GM18870 (cell line): ENCODE measurements around the gene WDR49.
"Not testable (repeated sequence)": the region's sequence is repeated elsewhere in the genome, so short reads cannot be mapped to it uniquely, and the experiment has no call there.

Experiments
- ATAC-seq: cut with Tn5 transposase; IDR thresholded peaks from one replicate; pipeline ENCODE4 v1.9.1; 2021; ENCODE audit warnings: moderate library complexity; ENCODE audit not compliant: unreplicated experiment

Gene WDR49

DNA sequence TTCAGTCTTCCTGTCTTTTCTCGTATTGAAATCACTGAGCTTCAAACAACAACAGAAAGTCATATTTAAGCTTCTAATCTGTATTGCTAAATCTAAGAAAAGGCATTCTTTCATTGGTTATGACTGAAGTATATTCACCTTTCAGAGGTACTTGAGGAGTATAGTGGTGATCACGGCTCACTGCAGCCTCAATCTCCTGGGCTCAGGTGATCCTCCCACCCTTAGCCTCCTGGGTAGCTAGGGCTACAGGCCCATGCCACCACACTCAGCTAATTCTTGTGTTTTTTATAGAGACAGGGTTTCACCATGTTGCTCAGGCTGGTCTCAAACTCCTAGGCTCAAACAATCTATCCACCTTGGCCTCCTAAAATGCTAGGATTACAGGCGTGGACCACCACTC lies 38.7 kb downstream of the WDR49 start:
- no peak for ATAC-seq

DNA sequence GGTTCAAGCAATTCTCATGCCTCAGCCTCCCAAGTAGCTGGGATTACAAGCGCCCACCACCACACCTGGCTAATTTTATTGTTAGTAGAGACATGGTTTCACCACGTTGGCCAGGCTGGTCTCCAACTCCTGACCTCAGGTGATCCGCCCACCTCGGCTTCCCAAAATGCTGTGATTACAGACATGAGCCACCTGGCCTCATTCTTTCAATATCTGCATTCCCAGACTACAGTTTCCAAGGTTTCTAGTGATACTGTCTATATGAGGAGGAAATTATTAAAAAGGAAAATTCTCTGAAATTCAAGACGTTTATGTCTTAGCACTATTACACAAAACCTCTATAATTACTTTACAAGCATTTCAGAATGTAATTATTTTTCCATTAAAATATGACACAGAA lies 39.5 kb downstream of the WDR49 start:
- ATAC-seq = not testable (repeated sequence)

DNA sequence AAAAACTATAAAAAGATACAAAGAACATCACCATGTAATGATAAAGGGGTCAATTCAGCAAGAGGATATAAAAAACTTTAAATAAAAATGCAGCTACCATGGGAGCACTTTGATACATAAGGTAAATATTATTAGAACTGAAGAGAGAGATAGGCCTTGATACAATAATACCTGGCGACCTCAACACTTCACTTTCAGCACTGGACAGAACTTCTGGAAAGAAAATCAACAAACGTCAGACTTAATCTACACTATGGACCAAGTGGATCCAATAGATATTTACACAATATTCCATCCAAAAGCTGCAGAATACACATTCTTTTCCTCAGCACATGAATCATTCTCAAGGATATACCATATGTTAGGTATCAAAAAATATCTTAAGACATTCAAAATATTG lies 42.0 kb downstream of the WDR49 start:
- no peak for ATAC-seq

DNA sequence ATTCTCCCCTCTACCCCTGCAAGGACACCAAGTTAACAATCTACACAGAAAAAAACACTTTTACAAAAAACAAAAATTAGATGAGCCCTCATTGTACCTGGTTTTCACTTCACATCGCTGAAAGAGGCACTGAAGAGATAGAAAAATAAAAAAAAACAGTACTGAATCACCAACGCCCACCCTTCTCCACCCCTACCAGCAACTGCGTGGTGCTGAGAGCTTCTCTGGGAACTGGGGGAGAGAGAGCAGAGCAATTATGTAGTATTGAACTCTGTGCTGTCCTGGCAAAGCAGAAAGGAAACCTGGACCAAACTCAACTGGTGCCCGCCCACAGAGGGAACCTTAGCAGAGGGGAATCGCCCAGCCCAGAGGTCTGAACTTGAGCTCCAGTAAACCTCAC lies 44.6 kb downstream of the WDR49 start:
- no peak for ATAC-seq

DNA sequence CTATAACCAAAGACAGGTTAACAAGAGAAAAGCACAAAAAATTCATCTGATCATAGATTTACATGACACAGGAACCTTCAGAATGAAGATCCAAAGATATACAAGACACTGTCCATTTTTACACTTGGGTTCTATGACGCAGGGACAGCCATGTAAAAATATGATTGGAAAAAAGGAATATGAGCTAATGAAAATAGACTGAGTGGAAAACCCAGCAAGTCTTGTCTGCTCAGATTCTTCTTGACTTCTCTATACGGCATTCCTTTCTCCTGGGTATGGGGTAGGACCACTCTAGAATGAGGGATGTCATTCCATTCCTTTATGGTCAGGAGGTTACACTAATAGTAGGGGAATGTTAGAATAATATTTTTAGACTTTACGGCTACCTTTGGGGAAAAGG lies 46.9 kb downstream of the WDR49 start:
- ATAC-seq = no peak

DNA sequence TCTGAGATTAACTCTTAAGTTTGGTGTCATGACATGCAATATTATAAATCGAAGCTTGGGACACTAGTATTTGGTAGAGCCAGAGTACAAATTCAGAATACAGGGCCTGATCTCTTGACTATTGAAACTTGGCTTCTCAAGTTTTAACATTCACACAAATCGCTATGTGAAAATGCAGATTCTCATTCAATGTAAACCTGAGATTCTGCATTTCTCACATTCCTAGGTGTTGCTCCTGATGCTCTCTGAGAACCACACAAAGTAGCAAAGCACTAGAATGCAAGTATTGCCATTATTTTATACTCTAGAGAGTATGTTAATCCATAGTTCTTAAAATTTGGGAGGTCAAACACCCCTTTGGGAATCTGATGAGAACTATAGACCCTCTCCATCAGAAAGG lies 47.9 kb downstream of the WDR49 start:
- no peak for ATAC-seq

DNA sequence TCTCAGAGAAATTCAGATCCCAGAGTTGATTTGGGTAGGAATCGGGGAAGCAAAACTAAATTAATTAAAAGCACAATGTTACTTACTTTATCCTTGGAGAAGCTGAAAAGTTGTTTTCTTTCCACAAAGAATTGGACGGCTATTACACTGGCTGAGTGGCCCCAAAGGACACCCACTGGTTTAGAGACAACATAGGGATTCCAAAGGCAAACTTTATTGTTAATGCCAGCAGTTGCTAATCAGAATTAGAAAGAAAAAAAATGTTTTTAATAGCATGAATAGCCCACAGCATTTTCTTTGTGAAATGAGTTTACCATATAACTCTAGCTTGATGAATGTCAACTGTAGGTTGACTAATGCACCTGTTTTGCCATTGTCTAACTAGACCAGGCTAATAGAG lies 51.7 kb downstream of the WDR49 start:
- ATAC-seq = no peak

DNA sequence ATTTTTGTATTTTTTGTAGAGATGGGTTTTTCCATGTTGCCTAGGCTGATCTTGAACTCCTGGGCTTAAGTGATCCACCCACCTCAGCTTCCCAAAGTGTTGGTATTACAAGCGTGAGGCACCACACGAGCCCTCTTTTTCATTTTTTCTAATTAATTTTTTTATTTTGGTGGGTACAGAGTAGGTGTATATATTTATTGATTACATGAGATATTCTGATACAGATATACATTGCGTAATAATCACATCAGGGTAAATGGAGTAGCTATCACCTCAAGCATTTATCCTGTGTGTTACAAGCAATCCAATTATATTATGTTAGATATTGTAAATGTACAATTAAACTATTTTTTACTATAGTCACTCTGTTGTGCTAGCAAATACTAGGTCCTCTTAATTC lies 66.1 kb downstream of the WDR49 start:
- ATAC-seq = no peak

DNA sequence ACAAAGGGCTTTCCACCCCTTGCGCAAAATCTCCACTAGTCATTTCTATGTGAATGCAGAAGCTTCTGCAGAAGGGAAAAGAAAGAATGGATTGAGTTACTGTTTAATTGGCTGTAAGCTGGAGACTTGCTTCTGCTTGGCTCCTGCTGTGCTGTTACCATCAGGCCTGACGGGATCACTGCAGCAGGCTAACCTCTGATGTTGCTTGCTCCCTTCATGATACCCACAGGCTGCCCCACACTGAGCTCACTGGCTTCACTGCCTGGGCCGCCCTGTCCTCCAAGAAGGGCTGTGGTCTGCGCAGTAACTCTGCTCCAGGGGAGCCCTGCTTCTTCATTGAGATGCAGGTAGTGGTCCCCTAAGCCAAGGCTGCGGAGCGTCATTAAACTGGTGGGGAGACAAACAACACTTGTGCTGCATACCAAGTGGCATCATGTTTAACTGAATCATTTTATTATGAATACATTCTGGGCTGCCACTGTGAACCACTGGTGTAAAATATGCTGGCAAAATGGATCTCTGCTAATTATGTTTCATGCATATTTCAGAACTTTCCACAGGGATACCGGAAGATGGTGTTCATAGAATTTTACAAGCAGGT lies 78.6 kb downstream of the WDR49 start:
- no peak for ATAC-seq

DNA sequence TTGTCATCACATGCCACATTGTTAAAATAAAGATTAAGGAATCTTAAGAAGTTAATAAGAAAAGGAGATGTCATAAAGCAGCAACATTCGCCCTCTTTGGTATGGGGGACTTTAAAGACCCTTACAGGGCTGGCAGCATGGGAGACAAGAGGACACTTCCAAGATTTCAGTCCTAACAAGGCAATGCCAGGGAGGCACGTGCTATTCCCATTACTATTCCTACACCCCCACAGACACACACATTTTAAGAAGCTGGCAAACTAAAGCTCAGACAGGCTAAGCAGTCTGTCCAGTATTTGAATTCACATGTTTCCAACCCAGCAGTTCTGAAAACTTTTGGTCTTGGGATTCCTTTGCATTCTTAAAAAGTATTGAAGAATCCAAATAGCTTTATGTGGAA lies 80.8 kb downstream of the WDR49 start:
- no peak for ATAC-seq

DNA sequence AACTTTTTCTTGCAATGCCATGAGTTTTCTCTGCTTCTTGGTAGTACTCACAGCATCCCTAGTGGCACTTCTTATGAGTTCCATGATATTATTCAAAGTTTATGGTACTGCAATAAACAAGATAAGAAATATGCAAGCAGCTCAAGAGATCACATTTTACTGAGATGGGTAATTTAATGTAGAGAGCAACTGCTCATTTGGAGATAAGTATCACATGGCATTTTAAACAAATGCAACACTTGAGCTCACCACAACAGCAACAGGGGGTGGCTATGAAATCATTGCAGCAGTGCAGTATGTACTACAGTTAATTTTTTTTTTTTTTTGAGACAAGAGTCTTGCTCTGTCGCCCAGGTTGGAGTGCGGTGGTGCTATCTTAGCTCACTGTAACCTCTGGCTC lies 85.1 kb downstream of the WDR49 start:
- ATAC-seq = no peak

DNA sequence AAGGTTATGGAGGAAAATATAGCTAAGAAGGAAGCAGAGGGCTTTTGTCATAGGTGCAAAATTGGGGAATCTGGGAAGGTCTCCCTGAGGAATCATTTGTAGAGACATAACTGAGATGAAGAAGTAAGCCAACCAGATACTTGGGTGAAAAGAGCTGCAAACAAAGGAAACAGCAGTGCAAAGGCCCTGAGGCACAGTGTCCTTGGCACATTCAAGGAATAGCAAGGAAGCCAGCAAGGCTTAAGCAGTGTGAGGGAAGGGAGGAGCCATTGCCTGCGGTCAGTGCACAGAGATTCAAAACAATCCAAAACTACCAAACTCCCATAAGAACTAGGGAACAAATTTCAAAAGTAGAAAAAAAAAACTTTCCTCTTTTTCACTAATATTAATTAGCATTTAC lies 88.3 kb downstream of the WDR49 start:
- no peak for ATAC-seq

DNA sequence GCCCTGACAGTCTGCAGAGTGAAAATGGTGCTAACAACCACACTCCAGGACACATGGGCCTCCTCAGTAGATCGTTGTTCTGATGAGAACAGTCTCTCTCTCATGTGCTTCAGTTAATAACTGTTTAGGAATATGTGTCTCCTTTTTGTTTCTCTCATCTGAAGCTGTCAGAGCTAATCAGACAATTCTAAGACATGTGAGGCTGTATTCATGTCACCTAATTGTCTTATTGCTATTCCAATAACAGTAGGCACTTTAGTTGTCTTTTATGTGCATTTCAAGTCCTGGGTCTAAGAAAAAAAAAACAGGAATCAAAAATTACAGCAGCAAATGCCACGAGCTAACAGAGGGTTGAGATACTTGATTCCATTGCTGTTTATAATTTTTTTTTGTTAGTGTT lies 89.1 kb downstream of the WDR49 start:
- ATAC-seq = no peak

DNA sequence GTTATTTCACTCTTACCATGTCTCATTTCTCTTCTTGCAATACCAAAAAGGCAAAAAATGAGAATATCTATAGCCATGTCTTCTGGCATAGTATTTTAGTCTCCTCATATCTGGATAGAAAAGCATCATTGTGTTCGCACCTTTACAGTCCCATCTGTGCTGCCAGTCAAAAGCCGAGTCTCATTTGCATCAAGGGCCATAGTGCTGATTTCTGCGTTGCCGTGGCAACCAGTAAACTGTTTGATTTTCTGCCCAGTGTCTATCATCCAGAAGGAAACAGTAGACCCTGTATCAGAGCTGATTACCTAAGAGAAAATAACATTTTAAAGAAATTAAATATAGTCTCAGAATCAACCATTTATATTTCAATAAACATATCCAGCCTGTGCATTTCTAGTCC lies 93.8 kb downstream of the WDR49 start:
- no peak for ATAC-seq

DNA sequence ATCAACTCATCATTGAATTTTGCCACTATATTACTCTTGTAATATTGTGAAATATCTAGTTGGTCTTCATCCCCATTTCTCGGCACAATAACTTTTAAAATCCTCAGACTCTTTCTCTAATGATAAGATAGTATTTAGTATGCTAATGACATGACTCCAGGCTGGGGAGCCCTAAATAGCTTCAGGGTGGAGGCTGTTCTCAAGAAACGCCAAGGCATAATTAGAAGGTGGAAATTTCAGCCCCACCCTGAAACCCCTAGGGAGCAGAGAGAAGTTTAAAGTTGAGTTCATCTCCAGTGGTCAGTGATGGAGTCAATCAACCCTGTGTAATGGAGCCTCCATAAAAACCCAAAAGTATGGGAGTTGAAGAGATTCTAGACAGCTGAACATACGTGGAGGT lies 98.8 kb downstream of the WDR49 start:
- no peak for ATAC-seq

DNA sequence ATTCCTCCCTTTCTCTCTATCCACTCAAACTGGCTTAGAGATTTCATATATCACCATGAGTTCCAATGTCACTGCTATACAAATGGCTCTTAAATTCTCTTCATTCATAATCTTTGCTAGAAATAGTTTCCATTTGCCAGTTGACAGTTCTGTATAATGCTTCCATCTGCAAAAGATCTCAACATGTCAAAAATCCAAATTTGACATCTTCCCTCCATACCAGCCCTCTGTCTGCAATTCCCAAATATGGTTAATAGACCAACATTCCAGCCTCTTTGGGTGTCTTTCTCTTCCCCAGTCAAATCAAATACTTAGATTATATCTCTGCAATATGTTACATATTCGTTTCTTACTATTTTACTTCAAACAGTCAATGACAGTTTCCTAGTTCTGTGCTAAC lies 115.7 kb downstream of the WDR49 start:
- ATAC-seq = no peak

DNA sequence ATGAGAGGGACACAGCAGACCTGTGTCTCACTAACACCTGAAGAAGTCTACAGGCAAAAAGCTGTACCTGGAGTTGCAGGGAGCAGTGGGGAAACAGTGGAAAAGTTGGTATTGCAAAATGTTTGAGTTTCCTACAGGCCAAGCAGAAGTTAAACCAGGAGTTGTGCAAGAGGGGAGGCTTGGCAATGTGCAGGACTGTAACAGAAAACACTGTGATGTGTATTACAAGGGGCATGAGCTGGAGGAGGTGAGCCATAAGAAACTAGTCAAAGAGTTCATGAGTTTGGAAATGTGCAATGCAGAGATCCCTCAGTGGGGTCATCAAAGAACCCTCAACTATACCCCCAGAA lies 132.8 kb downstream of the WDR49 start:
- ATAC-seq = no peak

DNA sequence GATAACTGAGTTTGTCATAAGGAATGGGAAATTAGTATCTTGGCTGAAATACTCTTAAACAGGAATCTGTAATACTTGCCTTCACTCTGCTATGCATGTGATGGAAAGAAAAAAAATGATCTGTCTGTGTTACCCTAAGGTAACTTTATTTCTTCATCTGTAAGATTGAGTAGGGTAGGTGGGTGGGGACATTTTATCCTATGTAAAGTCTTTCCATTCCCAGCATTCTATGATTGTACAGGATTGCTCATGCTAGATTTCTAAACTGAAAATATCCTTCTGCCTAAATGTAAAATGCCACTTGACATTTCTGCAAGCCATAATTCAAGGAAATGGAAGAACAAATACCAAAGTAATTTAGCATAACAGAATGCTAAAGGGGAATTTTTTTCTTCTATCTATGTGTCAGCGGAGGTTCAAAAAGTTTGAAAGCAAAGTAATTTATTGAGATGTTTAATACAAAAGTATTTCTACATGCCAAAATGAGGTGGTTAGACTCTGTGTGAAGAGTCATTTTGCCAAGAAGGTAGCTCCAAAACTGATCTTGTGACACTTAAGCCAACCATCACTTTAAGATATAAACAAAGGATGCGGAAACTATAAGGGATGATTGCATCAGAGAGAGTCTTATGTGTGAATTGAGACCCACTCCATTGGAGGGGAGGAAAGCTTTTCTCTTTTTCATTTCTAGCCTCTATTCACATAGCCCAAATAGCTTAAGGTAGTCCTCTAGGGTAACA lies 133.3 kb downstream of the WDR49 start:
- no peak for ATAC-seq

DNA sequence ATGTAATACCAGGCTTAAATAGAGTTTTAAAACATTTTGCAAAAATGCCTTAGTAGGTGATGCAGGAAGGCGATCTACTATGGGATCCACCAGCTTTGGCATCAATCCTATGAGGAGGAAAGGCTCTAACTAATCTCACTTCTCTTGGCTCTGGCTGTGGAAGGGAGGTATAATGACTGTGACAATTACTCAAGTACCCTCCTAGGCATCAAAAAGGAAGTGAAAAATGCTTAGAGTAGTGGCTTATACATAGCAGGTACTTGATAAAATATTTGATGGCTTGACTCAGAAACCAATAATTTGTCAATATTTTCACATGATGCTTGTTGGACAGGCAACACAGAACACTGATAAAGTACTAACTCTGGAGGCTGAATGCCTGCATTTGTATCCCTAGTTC lies 145.8 kb downstream of the WDR49 start:
- ATAC-seq = no peak

DNA sequence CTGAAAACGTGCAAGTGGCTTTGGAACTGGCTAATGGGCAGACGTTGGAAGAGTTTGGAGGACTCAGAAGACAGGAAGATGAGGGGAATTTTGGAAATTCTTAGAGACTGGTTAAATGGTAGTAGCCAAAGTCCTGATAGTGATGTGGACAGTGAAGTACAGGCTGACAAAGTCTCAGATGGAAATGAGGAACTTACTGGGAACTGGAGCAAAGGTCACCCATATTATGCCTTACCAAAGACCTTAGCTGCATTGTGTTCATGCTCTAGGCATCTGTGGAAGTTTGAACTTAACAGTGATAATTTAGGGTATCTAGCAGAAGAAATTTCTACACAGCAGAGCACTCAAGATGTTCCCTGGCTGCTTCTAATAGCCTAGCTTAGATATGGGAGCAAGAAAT lies 151.3 kb downstream of the WDR49 start:
- no peak for ATAC-seq

DNA sequence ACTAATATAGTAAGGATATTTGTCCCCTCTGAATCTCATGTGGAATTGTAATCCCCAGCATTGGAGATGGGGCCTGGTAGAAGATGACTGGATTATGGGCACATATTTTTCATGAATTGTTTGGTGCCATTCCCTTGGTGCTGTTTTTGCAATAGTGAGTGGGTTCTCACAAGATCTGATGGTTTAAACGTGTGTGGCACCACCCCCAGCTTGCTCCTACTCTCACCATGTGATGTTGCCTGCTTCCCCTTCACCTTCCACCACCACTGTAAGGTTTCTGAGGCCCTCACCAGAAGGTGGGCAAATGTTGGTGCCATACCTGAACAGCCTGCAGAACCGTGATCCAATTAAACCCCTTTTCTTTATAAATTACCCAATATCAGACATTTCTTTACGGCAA lies 151.8 kb downstream of the WDR49 start:
- no peak for ATAC-seq

DNA sequence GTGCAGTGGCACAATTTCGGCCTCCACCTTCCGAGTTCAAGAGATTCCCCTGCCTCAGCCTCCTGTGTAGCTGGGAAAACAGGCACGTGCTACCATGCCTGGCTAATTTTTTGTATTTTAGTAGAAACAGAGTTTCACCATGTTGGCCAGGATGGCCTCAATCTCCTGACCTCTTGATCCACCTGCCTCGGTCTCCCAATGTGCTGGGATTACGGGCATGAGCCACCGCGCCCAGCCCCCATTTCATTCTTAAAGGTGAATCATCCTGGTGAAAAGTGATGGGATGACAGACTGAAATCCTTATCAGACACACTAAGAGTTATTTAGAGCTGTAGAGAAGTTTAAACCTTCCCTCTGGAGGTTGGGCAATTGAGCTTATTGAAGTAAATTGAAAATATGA lies 155.8 kb downstream of the WDR49 start:
- ATAC-seq = no peak

DNA sequence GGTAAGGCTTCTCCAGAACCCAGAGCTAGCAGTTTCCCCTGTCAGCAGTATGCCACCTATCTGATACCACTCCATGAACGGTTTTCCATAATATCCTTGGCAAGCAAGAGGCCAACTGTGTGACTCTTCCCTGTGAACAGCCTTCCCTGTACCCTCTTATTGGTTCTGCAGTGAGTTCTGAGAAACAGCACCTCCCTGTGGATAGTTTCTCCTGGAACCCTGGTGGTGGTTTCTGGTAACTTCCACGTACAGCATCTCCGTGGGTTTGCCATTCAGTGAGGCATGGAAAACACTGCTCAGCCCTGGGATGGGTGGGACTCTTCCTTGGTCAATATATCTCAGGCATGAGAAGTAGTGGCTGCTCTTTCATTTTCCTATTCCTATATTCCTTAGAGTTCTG lies 160.5 kb downstream of the WDR49 start:
- no peak for ATAC-seq
